Spleen (tissue), 13 donors: ENCODE results near the gene FGF4. TPM values are rescaled to one million over a fixed set of nuclear protein-coding genes. Genes with fewer than 3 reads are reported as not detected.

Experiments
- DNase-seq: peaks from one replicate; pipeline ENCODE4 v3.0.0-alpha.2; 2020
- H3K27ac ChIP-seq, 8 donors: fragments of 200-600 bp; sonication (generic) in 7 of 8; 1 replicate in 4 of 8; 2 replicates in 4 of 8; pipeline versions ENCODE4 v1.5.0 to v1.8.0; 2016 to 2021; ENCODE audit warnings: inconsistent platforms in 4 of 8, mild to moderate bottlenecking in 4 of 8, moderate library complexity in 1 of 8
- H3K27me3 ChIP-seq, 7 donors: fragments of 200-600 bp; sonication (generic) in 6 of 7; replicated peaks in 1 of 7; 1 replicate in 4 of 7; 2 replicates in 3 of 7; pipeline versions ENCODE4 v1.5.0 to v1.8.0; 2016 to 2021; ENCODE audit warnings: inconsistent platforms in 3 of 7, mild to moderate bottlenecking in 1 of 7
- H3K36me3 ChIP-seq, 6 donors: fragments of 200-600 bp; sonication (generic) in 5 of 6; 1 replicate in 4 of 6; 2 replicates in 2 of 6; pipeline versions ENCODE4 v1.5.0 to v1.8.0; 2016 to 2021; ENCODE audit warnings: inconsistent platforms in 2 of 6
- H3K4me1 ChIP-seq, 6 donors: fragments of 200-600 bp; sonication (generic) in 5 of 6; 1 replicate in 3 of 6; 2 replicates in 3 of 6; pipeline versions ENCODE4 v1.5.0 to v1.8.0; 2016 to 2021; ENCODE audit warnings: inconsistent platforms in 3 of 6
- H3K4me3 ChIP-seq, 8 donors: fragments of 200-600 bp; sonication (generic) in 7 of 8; 1 replicate in 4 of 8; 2 replicates in 4 of 8; pipeline versions ENCODE4 v1.5.0 to v1.8.0; 2016 to 2021; ENCODE audit warnings: inconsistent platforms in 4 of 8, mild to moderate bottlenecking in 4 of 8, moderate library complexity in 2 of 8
- H3K9me3 ChIP-seq, 8 donors: fragments of 200-600 bp; sonication (generic) in 7 of 8; 1 replicate in 4 of 8; 2 replicates in 4 of 8; pipeline versions ENCODE4 v1.5.0 to v1.8.0; 2016 to 2021; ENCODE audit warnings: inconsistent platforms in 4 of 8
- CTCF ChIP-seq, 11 experiments: fragments of 200-600 bp in 7 of 11; fragments of 450-650 bp in 4 of 11; sonication (generic) in 4 of 11; IDR thresholded peaks in 8 of 11; conservative IDR thresholded peaks in 3 of 11; 1 replicate in 7 of 11; 2 replicates in 4 of 11; pipeline versions ENCODE4 v1.4.0 to v1.8.0; 2016 to 2021; ENCODE audit warnings: antibody characterized with exemption in 11 of 11, inconsistent platforms in 4 of 11, mild to moderate bottlenecking in 1 of 11
- POLR2A ChIP-seq, 3 donors: fragments of 450-650 bp; IDR thresholded peaks; one replicate each; pipeline ENCODE4 v1.5.1; 2017; ENCODE audit warnings: antibody characterized with exemption in 3 of 3, mild to moderate bottlenecking in 1 of 3
- POLR2AphosphoS5 ChIP-seq, 3 donors: sonication (generic); formaldehyde crosslinking; IDR thresholded peaks; one replicate each; pipeline ENCODE4 v1.5.1; 2017; ENCODE audit warnings: antibody characterized with exemption in 3 of 3
- WGBS, 5 donors: extraction: QIAGEN DNeasy Blood & Tissue Kit in 3 of 5; methylation state at CpG; one replicate each; pipeline versions ENCODE4 v1.1.5 to v1.1.7; 2013 to 2018; 5-methylcytosine and 5-hydroxymethylcytosine counted together
- intact Hi-C: fragments of 100-400 bp; cut with DNase I; formaldehyde crosslinking; loops from one replicate; pipeline ENCODE4 v1.15.0; 2023; ENCODE audit warnings: low total_unique reads
- long read RNA-seq, 2 donors: transcript quantifications; one replicate each; lab custom pipeline, GENCODE V29; 2026
- polyA plus RNA-seq, 3 donors: library from polyadenylated mRNA; stranded (reverse); fragments of 200-250 nt; gene quantifications; one replicate each; pipeline ENCODE4 v1.2.1, GENCODE V29; 2013
- total RNA-seq, 7 donors: library from RNA; depleted of rRNA in 3 of 7; stranded (reverse); fragments of >200 nt in 3 of 7; fragmentation: NEBNext Ultra II Directional in 4 of 7; extraction: Animal tissue kit (Norgen Biotek cat#: 25700) in 4 of 7; gene quantifications; one replicate each; pipeline versions ENCODE4 v1.1.0 to v1.2.1, GENCODE V29; 2016 to 2021
- donor health status: healthy with polysubstance abuse.
- donor health status: DM: no; HTN: no; CAD: no; lungs with moderate emphysema.
- donor health status: DM: no; HTN: no; CAD: no.
- donor health status: Bipolar disorder and iron deficiency.
- donor health status: healthy.
- donor health status: DM: no; HTN: no; CAD: no.
- donor health status: DM: yes; HTN: yes; CAD: no.

The FGF4 gene
- not detected for total RNA-seq
- not detected for polyA plus RNA-seq
- long read RNA-seq, donor 1: 0 reads
- long read RNA-seq, donor 2: 0 reads

DNA sequence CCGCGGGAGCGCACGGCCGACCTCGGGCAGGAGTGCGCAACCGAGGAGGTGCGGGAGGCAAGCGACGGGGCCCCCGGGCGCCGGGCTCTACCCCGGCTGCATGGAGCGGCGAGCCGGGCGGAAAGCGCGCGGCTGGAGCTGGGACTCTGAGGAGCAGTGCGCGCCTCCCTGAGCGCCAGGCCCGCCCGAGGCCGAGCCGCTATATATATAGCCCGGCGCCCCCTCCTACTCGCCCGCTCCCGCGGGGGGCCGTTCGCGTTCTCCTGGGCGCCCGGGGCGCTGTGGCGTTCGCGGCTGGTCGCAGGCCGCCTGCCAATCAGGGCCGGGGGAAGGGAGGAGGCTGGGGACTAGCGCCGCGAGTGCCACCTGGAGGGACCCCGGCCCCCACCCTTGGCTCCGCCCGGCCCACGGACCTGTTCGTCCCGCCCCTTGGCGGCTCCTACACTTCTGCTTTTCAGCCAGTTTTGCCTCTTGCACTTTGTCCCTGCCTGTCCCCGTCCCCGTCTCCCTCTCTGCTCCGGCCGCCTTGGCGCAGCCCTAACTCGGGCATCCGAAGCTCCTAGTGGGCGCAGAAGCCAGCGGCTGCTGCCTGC, at the start of gene FGF4:
Gene FGF4, minus strand, starts transcription at position 179 of the 593 bp plus-strand sequence. CDS start 257 bp downstream, outside the sequence.
- Histone ChIP-seq H3K27me3 (peaks cover 0 to 82% (median 35%) of the 10 kb centered on the region in 7 donors), H3K4me1 (peaks cover 0 to 14% (median 5%) of the 10 kb centered on the region in 6 donors), H3K4me3 (no peak within 1 kb of the TSS), H3K36me3 (no peaks in the 10 kb centered on the region), H3K9me3 (no peaks in the 10 kb centered on the region), H3K27ac (no peak within 1 kb of the TSS)
- TF ChIP-seq POLR2A (IDR thresholded peaks at IDR 0.05) (no peak), CTCF (IDR thresholded peaks at IDR 0.05 in 8 of 11, conservative IDR thresholded peaks at IDR 0.05 in 3 of 11) (no peak), POLR2AphosphoS5 (IDR thresholded peaks at IDR 0.05) (no peak)
- 0 to 4% (median 3%) methylated on average over 19 to 66 of the region's 66 CpGs for WGBS, 5 donors
- no peak for DNase-seq
- intact Hi-C loops: no loop called here

GRCh38 chr11:69823641-69824265, 48.6 kb upstream of the FGF4 start:
- no peak for DNase-seq
- WGBS, 5 donors: 50 to 69% (median 66%) methylated on average over 6 of the region's 6 CpGs
- H3K9me3 ChIP-seq: peaks cover 0 to 14% (median 0%) of the 10 kb centered on the region in 8 donors
- H3K4me1 ChIP-seq: peaks cover 0 to 2% (median 0%) of the 10 kb centered on the region in 6 donors
- no peak overlapping the region for H3K27ac ChIP-seq
- no peaks in the 10 kb centered on the region for H3K36me3 ChIP-seq
- peaks cover 0 to 82% (median 23%) of the 10 kb centered on the region in 7 donors for H3K27me3 ChIP-seq
- no peak for TF ChIP-seq POLR2AphosphoS5 (IDR thresholded peaks at IDR 0.05)
- TF ChIP-seq CTCF (IDR thresholded peaks at IDR 0.05 in 8 of 11, conservative IDR thresholded peaks at IDR 0.05 in 3 of 11): no peak
- TF ChIP-seq POLR2A (IDR thresholded peaks at IDR 0.05): no peak
- intact Hi-C loops: no loop called here
- H3K4me3 ChIP-seq: no peak overlapping the region

GRCh38 chr11:69822676-69823494, 47.7 kb upstream of the FGF4 start:
- no peak for DNase-seq
- H3K36me3 ChIP-seq: no peaks in the 10 kb centered on the region
- H3K27ac ChIP-seq: no peak overlapping the region
- WGBS, 5 donors: 66 to 83% (median 69%) methylated on average over 15 of the region's 15 CpGs
- no peak overlapping the region for H3K4me3 ChIP-seq
- no peak for TF ChIP-seq POLR2AphosphoS5 (IDR thresholded peaks at IDR 0.05)
- TF ChIP-seq CTCF (IDR thresholded peaks at IDR 0.05 in 8 of 11, conservative IDR thresholded peaks at IDR 0.05 in 3 of 11): no peak
- no peak for TF ChIP-seq POLR2A (IDR thresholded peaks at IDR 0.05)
- H3K4me1 ChIP-seq: peaks cover 0 to 11% (median 3%) of the 10 kb centered on the region in 6 donors
- intact Hi-C loops: no loop called here
- H3K27me3 ChIP-seq: peaks cover 0 to 90% (median 31%) of the 10 kb centered on the region in 7 donors
- H3K9me3 ChIP-seq: peaks cover 0 to 10% (median 0%) of the 10 kb centered on the region in 8 donors
